Lung microvascular endothelial cell (primary cell): ENCODE results near the gene CCDC183. TPM values are rescaled to one million over a fixed set of nuclear protein-coding genes. Genes with fewer than 3 reads are reported as not detected.
A peak's percentile ranks its signal among the peaks of the same experiment; 100 is the strongest.
"Not testable (repeated sequence)": the region's sequence is repeated elsewhere in the genome, so short reads cannot be mapped to it uniquely, and the experiment has no call there.

Experiments used
- DNase-seq, 2 donors: peaks; one replicate each; pipeline versions ENCODE4 v3.0.0 to v3.0.0-alpha.2; 2010; ENCODE audit warnings: low read depth in 2 of 2
- total RNA-seq: library from RNA; depleted of rRNA; stranded (reverse); fragments of >200 nt; gene quantifications from 2 replicates; pipeline ENCODE4 v1.2.1, GENCODE V29; 2014

The CCDC183 gene
- total RNA-seq, 1 donor from 2014 or later = 1.4 TPM

DNA sequence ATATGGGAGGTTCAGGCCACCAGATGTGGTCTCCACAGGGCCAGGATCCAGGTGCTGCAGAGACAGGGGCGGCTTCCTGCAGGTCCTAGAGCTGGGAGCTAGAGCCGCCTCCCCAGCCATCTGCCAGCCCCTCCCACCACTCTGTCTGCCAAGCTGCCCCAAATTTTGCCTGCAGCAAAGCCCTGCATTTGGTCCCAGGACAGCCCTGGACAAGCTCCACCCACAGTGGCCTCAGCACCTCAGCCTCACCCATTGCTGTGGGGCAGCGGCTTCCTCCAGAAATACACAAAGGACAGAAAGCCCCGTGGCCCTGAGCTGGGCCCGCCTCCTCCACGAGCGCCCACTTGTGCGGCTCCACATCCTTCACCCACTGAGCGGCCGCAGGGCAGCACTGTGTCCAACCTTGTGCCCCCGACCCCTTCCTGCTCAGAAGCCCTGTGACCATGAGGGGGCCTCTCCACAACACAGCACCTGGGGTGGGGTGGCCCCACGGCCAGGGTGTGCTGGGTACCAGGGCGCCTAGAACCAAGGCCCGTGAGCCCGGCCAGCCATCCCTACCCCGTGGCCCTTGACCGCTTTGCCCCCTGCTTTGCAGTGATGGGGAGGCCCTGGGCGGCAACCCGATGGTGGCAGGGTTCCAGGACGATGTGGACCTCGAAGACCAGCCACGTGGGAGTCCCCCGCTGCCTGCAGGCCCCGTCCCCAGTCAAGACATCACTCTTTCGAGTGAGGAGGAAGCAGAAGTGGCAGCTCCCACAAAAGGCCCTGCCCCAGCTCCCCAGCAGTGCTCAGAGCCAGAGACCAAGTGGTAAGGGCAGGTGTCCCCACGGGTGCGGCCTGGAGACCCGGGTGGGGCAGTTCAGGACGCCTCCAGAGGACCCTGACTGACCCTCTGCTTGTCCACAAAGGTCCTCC, 42.4 kb downstream of the CCDC183 start:
- DNase-seq = no peak

DNA sequence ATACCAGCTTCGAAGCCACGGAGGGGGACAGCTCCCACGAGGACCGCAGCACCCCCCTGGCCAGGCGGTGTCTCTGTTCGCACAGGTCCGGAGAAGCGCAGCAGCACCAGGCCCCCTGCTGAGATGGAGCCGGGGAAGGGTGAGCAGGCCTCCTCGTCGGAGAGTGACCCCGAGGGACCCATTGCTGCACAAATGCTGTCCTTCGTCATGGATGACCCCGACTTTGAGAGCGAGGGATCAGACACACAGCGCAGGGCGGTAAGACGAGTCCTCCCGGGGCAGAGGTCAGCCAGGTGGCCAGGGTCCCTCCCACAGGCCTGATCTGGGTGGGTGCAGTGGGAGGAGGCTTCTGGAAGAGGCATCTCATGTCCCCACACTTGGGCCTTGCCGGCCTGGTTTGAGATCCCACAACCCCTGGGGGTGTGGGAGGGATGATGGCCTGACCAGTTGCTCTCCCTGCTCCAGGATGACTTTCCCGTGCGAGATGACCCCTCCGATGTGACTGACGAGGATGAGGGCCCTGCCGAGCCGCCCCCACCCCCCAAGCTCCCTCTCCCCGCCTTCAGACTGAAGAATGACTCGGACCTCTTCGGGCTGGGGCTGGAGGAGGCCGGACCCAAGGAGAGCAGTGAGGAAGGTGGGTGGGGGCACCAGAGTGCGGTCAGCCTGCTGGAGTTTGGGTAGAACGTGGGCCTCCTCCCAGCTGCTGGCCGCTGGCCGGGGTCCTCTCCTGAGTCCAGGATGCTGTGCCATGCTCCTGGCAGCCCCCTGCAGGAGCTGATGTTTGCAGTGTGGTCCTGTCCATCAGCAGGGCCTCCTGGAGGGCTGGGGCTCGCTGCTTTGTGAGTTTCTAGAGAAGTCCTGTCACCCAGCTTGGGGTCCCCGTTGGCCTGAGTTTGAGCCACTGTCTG, 43.3 kb downstream of the CCDC183 start:
- DNase-seq = no peak

DNA sequence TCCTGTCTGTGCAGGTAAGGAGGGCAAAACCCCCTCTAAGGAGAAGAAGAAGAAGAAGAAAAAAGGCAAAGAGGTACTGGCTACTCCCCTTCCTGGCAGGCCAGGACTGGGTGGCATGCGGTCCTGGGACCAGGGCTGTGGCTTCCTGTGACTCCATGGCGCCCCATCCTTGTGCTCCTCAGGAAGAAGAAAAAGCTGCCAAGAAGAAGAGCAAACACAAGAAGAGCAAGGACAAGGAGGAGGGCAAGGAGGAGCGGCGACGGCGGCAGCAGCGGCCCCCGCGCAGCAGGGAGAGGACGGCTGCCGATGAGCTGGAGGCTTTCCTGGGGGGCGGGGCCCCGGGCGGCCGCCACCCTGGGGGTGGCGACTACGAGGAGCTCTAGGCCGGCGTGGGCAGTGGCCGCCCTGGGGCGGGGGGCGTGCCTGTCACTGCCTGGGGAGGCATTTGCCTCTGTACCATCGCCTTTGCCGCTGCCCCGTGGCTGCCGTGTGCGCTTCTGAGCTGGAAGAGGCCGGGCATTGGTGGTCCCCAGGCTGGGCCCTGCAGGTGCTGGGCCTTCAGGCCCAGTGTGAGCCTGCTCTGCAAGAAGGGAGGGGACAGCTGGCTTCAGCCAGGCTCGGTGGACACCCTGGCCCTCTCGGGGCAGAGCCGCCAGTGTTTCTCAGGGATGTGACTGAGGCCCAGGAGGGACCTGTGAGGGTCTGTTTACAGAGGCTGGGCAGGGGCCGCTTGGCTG, 44.2 kb downstream of the CCDC183 start:
- DNase-seq = no peak

DNA sequence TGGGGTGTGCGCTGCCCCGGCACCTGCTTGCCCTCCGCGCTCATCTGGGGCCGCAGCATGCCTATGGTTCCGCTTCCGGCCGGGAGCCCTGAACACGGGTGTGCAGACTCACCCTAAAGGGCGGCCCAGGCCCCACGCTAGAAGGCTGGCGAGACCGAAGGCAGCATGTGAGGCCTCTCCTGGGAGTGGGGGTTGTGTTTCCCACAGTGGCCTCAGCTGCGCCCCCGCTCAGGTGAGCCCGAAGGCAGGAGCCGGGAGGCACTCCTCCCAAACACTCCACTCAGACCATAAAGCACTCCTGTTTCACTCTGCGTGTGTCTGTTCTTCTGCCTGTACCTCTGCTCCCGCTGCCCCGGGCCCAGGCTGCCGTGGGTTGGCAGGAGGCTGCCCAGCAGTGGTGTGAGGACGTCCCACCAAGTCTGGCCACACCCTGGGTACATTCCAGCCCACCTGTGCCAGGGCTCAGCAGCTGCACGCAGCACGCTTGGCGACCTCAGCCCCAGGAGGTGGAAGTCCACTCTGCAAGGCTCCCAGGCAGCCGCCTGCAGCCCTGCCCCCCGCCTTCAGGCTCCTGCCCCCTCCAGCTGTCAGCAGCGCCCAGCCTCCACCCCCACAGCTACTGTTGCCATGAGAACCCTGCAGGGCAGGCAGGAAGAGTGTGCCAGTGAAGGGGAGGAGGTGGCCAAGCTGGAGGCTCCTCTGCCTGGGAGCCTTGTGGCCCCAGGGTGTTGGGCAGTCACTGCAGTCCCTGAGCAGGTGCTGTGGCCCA, 44.9 kb downstream of the CCDC183 start:
- DNase-seq = no peak

DNA sequence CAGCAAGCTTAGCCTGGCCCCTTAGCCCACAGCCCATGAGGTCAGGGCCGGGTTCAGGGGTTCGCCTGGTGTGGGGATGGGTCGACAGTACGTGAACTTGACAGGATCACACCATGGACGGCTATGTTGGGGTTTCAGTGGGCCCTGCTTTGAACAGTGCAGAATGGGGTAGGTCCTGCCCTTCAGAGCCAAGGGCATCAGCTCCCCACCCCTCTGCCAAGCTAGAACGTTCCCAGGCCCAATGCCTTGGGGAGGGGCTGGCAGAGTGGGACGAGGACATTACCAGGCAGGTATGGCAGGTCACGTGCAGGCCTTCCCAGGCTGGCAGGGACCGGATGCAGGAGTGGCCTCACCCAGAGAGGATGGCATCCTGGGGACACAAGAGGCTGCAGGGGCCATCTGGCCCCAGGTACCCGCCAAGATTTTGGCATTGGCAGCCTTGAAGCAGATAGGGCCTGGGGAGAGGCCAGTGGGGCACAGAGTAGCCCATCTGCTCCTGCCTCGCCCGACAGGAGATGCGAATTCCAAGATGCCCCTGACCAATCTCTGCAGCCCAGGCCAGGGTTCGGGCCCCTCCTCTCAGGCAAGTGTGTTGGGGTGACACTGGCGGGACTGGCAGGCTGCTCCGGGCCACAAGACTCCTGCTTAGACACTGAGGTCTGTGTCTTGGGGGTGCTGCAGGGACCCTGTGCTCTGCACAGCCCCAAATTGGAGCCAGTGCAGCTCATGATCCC, 45.7 kb downstream of the CCDC183 start:
- DNase-seq = not testable (repeated sequence)

DNA sequence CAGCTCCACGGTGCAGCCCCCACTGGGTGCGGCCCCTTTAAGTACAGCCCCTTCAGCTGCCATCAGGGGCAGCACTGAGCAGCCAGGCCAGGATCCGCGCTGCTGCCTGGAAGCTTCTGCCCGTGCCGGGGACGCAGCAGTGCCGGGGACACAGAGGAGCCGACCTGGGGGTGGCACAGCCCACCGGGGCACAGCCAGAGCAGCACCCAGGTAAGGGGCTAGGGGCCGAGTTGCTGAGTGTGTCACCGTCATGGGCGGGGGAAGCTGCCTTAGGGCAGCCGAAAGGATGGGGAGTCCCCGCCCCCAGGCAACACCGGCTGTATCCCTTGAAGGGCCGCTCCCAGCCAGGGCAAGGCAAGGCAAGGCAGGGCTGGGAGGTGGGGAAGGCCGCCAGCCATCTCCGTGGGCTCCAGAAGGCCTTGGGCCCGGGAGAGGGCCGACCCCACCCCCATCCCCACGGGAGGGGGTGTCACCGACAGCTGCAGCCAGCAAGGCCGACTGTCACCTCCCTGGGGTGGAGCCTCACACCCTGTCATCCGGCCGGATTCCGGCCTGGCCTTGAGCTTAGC, 46.3 kb downstream of the CCDC183 start, which contains the start of gene AJM1:
TSS of gene AJM1 (plus strand) at position 99 of the 569 bp plus-strand sequence. CDS start 1,937 bp downstream, outside the sequence.
- peak; percentile 79 to 84 for DNase-seq

DNA sequence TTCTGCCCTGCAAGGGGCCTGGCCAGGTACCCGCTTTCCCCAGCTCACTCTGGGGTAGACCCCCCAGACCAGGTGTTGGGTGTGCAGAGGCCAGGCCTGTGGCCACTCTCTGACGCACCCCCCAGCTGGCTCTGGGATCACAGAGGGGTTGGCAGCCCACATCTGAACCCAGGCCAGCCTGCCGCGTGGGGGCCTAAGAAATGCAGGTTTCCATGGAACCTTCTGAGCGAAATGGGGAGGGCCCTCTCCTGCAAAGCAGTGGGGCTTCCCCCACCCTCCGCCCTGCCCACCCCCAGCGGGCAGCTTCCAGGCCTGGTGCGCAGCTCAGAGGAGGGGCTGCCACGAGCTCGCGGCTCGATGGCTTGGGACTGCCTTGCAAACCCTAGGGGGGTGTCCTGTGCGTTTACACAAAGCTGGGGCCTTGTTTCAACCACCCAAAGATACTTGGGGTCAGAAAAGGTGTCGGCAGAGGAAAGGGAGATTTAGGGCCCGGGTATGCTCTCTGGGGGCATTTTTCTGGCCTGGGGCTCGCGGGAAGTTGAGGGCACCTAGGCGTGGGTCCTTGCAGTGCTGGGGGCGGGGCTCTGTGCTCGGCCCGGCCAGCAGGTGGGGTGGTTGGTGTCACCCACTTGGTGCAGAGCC, 47.1 kb downstream of the CCDC183 start:
- not testable (repeated sequence) for DNase-seq

DNA sequence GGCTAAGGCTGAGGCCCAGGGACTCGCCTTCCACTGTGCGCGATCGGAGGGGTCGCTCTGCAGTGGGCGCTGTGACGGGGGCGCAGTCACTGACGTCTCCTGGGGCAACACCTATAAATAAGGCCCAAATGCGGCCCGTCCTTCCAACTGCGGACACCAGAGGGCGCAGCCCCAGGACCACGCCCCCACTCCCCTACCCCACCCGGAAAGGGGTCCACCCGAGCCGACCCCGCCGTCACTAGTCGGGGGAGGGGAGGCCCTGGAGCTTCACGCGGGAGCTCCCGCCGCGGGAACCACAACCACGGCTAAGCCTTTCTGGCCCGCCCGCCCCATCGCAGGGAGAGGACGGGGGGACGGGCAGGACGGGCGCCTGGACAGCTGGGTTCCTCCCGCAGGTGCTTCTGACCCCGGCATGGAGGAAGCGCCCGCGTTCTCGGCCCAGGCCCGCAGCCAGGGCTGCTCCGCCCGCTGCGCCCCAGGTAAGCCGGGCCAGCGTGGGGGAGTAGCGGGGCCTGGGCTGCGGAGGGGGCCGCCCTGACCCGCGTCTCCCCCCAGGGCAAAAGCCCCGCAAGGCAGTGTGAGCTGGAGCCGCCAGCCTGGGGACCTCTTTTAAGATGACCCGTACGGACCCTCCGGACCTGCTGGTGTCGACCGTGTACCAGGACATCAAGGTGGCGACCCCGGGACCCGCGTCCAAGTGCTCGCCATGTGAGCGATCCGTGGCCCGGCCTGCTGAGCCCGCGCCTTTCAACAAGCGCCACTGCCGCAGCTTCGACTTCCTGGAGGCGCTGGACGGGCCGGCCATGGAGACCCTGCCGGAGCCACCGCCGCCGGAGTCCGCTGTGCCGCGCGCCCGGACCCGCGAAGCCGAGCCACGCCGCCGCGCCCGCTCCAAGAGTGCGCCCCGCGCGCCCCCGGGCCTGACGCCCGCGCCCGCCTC, 47.9 kb downstream of the CCDC183 start:
- DNase-seq = not testable (repeated sequence)

DNA sequence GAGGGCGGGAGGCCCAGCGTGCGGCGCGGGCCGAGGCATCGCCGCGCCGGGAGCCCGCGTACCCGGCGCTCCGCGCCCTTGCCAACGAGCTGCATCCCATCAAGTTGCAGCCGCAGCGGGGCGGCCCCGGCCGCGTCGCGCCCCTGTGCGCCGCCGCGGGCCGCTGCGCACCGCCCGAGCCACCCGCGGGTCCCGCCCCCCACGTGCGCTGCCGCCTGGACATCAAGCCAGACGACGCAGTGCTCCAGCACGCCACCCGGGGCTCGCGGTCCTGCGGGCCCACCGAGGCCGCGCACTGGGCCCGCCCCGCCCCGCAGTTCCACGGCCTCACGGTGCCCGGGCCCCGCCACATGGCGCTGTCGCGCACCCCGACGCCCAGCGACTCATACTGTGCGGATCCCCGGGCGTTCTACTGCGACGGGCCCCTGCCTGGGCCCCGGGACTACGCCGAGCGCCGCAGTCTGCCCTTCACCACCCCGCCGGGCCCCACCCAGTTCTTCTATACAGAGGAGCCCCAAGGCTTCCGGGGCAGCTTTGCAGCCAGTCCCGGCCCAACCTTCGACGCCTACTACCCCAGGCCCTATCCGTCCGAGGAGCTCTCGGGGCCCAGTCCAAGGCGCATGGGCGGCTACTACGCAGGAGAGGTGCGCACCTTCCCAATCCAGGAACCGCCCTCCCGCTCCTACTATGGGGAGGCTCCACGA, 48.8 kb downstream of the CCDC183 start:
- DNase-seq = no peak

DNA sequence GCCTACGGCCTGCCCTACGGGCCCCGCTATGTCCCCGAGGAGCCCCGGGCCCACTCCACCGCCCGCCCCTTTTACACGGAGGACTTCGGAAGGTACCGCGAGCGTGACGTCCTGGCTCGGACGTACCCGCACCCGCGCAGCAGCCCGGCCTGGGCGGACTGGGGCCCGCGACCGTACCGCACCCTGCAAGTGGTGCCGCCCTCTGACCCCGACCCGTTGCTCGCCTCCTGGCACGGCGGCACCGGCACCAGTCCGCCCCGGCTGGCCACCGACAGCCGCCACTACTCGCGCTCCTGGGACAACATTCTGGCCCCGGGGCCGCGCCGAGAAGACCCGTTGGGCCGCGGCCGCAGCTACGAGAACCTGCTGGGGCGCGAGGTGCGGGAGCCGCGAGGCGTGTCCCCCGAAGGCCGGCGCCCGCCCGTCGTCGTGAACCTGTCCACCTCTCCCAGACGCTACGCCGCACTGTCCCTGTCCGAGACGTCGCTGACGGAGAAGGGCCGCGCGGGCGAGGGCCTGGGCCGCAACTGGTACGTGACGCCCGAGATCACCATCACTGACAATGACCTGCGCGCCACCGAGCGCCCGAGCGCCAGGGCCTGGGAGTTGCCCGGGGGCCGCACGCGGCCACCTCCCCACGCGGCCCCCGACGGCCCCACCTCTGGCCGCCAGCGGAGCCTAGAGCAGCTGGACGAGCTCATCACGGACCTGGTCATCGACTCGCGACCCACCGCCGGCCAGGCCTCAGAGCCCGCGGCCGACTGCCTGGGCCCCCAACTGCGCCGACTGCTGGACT, 49.5 kb downstream of the CCDC183 start:
- DNase-seq = no peak

DNA sequence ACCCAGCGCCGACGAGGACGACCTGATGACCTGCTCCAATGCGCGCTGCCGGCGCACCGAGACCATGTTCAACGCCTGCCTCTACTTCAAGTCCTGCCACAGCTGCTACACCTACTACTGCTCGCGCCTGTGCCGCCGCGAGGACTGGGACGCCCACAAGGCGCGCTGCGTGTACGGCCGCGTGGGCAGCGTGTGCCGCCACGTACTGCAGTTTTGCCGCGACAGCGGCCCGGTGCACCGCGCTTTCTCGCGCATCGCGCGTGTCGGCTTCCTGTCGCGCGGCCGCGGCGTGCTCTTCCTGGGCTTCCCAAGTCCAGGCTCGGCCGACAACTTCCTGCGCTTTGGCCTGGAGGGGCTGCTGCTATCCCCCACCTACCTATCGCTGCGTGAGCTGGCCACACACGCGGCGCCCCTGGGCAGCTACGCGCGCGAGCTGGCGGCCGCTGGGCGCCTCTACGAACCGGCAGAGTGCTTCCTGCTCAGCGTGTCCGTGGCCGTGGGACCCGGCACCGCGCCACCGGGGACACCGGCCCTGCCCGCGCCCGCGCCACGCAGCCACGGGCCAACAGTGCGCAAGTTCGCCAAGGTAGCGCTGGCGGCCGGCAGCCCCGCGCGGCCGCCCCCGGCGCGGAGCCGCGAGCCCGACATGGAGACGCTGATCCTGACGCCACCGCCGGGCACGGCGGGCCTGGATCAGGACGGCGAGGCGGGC, 50.4 kb downstream of the CCDC183 start:
- no peak for DNase-seq

DNA sequence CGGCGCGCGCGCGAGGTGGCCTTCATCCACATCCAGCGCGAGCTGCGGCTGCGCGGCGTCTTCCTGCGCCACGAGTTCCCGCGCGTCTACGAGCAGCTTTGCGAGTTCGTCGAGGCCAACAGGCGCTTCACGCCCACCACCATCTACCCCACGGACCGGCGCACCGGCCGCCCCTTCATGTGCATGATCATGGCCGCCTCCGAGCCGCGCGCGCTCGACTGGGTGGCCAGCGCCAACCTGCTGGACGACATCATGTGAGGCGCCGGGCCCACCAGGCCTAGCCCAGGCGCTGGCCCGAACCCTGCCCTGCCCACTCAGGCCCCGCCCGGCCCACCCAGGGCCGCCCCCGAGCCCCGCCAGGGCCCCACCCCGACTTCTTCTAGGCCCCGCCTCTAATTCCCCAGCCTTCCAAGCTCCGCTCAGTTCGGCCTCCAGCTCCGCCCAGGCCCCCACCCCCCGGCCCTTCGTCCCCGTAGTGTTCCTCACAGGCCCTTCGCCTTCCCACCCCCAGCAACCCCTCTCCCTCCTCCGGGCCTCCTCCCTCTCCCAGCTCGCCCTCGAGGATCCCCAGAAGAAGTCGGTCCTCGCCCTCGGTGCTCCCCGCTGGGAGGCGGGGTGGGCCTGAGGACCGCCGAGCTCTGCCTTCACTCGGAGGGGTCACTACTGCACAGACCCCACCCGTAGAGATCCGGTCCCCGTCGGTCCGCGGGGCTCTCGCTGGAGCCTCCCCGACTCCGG, 51.1 kb downstream of the CCDC183 start:
- DNase-seq = peak; percentile 61 to 75

DNA sequence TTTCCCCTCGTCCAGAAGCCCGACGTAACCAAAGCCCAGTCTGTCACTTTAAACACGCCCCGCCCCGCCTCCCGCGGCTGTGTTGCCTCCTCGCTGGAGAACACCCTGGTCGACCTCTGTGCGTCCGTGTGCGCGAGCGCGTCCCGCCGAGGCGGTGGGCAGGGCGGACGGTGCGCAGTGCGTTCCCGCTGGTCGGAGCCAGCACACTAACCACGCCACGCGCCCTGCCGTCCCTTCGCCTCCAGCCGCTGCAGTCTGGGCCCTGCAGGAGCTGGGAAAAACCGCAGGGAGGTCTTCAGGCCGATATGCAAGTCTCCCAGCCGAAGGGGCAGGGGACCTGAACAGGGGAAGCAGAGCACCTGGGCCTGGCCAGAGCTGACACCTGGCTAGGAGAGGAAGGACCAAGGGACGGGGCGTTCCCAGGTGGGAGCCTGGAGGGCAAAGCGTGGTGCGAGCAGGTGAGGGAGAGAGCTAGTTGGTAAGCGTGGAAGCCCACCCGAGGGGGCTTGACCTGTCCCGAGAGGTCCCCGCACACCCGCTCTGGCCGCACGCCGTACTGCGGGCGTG, 51.8 kb downstream of the CCDC183 start:
- peak; percentile 86 to 91 for DNase-seq

DNA sequence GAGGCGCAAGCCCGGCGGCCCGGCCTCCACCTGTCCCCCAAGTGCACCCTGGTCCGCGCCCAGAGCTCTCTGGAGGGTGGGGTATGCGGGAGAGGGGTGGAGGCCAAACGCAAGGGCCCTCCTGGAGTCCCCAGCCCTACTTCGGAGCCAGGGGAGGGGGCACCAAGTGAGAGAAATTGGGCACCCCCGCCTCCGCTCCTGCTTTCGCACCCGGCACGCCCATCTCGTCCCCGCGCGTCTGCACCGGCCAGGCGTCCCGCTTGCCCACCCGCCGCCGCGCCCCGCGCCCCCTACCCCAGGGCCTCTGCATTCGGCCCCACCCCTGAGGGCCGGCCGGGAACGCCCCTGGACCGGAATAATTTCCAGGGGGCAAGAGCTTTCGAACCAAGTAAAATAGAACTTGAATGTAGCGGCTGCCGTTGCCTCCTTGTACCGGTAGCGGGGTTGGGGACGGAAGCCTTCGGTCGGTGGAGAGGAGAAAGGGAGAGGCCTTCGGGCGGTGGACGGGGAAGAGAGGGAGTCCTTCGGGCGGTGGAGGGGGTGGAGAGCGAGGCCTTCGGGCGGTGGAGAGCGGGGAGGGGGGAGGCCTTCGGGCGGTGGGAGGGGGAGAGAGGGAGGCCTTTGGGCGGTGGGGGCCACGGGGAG, 52.4 kb downstream of the CCDC183 start:
- DNase-seq = no peak
